Cardiac fibroblast (primary cell): Measurements from ENCODE around the gene NSA2.
A peak's percentile ranks its signal among the peaks of the same experiment; 100 is the strongest.

Source experiments
- DNase-seq, 2 donors: peaks; one replicate each; pipeline versions ENCODE4 v3.0.0 to v3.0.0-alpha.2; 2010; ENCODE audit warnings: low read depth in 2 of 2
- H3K4me3 ChIP-seq, 2 donors: replicated peaks in 1 of 2; 1 replicate in 1 of 2; 2 replicates in 1 of 2; pipeline ENCODE4 v1.5.1; 2011; ENCODE audit warnings: low read depth in 2 of 2, low read length in 2 of 2, mild to moderate bottlenecking in 2 of 2, moderate library complexity in 1 of 2
- CTCF ChIP-seq: IDR thresholded peaks from one replicate; pipeline ENCODE4 v1.5.1; 2011; ENCODE audit warnings: low read depth, mild to moderate bottlenecking, low read length, inconsistent platforms

Gene NSA2

GRCh38 chr5:74761241-74761640 is 5.8 kb upstream of the NSA2 start:
- TF ChIP-seq CTCF: no peak
- no peak for DNase-seq
- H3K4me3 ChIP-seq: no peak overlapping the region

- no peak for TF ChIP-seq CTCF
- DNase-seq: peak; percentile 25 to 76
- no peak overlapping the region for H3K4me3 ChIP-seq
Observed at GRCh38 chr5:74762599-74762998, 4.5 kb upstream of the NSA2 start.

- H3K4me3 ChIP-seq: no peak overlapping the region
- DNase-seq: peak in 1 of 2 donors; percentile 17
- no peak for TF ChIP-seq CTCF
Observed at GRCh38 chr5:74763504-74763903, 3.5 kb upstream of the NSA2 start.

- H3K4me3 ChIP-seq: no peak overlapping the region
- no peak for TF ChIP-seq CTCF
- peak in 1 of 2 donors; percentile 13 for DNase-seq
Observed at GRCh38 chr5:74765201-74765600, 1.8 kb upstream of the NSA2 start.

GRCh38 chr5:74765929-74766328 is 1.1 kb upstream of the NSA2 start:
- peak overlapping the region; percentile 93 to 100 for H3K4me3 ChIP-seq
- no peak for DNase-seq
- no peak for TF ChIP-seq CTCF

GRCh38 chr5:74766418-74766848 is 616 bp upstream of the NSA2 start:
- peak; percentile 74 to 76 for DNase-seq
- peak; percentile 43 for TF ChIP-seq CTCF
- H3K4me3 ChIP-seq: peak overlapping the region; percentile 93 to 100

GRCh38 chr5:74767579-74767913 is 497 bp downstream of the NSA2 start:
- TF ChIP-seq CTCF: no peak
- H3K4me3 ChIP-seq: peak overlapping the region; percentile 93 to 100
- DNase-seq: peak; percentile 56 to 61
